Mesendoderm (in vitro differentiated cells): ENCODE results near the gene ZNF565. TPM values are rescaled to one million over a fixed set of nuclear protein-coding genes. Genes with fewer than 3 reads are reported as not detected.

Source experiments
- DNase-seq: peaks from one replicate; pipeline ENCODE4 v3.0.0; 2013
- H2AK5ac ChIP-seq: 2 replicates; pipeline ENCODE4 v1.6.1; 2013; ENCODE audit warnings: low read length, inconsistent platforms
- H2BK120ac ChIP-seq: 2 replicates; pipeline ENCODE4 v1.6.1; 2013; ENCODE audit warnings: low read depth, mild to moderate bottlenecking, low read length, moderate library complexity, mixed read lengths
- H2BK15ac ChIP-seq: replicated peaks from 2 replicates; pipeline ENCODE4 v1.6.1; 2013; ENCODE audit warnings: low read depth, mild to moderate bottlenecking, moderate library complexity
- H2BK5ac ChIP-seq: 2 replicates; pipeline ENCODE4 v1.6.1; 2013; ENCODE audit warnings: low read length, inconsistent platforms
- H3K18ac ChIP-seq: 2 replicates; pipeline ENCODE4 v1.6.1; 2013; ENCODE audit warnings: mild to moderate bottlenecking, low read length, mixed read lengths
- H3K23ac ChIP-seq: one replicate; pipeline ENCODE4 v1.6.1; 2013; ENCODE audit warnings: low read length
- H3K27ac ChIP-seq: 2 replicates; pipeline ENCODE4 v1.5.1; 2013; ENCODE audit warnings: low read depth, mild to moderate bottlenecking, inconsistent platforms, low read length, moderate library complexity
- H3K27me3 ChIP-seq: 2 replicates; pipeline ENCODE4 v1.6.1; 2013; ENCODE audit warnings: low read length, control low read depth, mild to moderate bottlenecking, inconsistent platforms; ENCODE audit not compliant: insufficient read depth, poor library complexity
- H3K36me3 ChIP-seq: 2 replicates; pipeline ENCODE4 v1.6.1; 2013; ENCODE audit warnings: low read length, inconsistent platforms; ENCODE audit not compliant: control insufficient read depth, insufficient read depth
- H3K4ac ChIP-seq: one replicate; pipeline ENCODE4 v1.6.1; 2013; ENCODE audit warnings: low read depth, mild to moderate bottlenecking, low read length, moderate library complexity
- H3K4me1 ChIP-seq: 2 replicates; pipeline ENCODE4 v1.6.1; 2013; ENCODE audit warnings: low read depth, low read length, inconsistent platforms; ENCODE audit not compliant: control insufficient read depth
- H3K4me2 ChIP-seq: 2 replicates; pipeline ENCODE4 v1.6.1; 2013; ENCODE audit warnings: low read length
- H3K4me3 ChIP-seq: 2 replicates; pipeline ENCODE4 v1.5.1; 2013; ENCODE audit warnings: mild to moderate bottlenecking, low read length
- H3K56ac ChIP-seq: one replicate; pipeline ENCODE4 v1.6.1; 2013; ENCODE audit warnings: low read length
- H3K79me1 ChIP-seq: 2 replicates; pipeline ENCODE4 v1.6.1; 2013; ENCODE audit warnings: low read length, inconsistent platforms
- H3K79me2 ChIP-seq: 2 replicates; pipeline ENCODE4 v1.6.1; 2013; ENCODE audit warnings: mild to moderate bottlenecking, low read length; ENCODE audit not compliant: control insufficient read depth, insufficient read depth
- H3K9ac ChIP-seq: 2 replicates; pipeline ENCODE4 v1.6.1; 2013; ENCODE audit warnings: low read length, inconsistent platforms
- H4K5ac ChIP-seq: one replicate; pipeline ENCODE4 v1.6.1; 2013; ENCODE audit warnings: low read length
- H4K8ac ChIP-seq: one replicate; pipeline ENCODE4 v1.6.1; 2013; ENCODE audit warnings: low read depth, mild to moderate bottlenecking, control low read depth, low read length, moderate library complexity
- WGBS: extraction: QIAGEN DNeasy Blood & Tissue Kit; methylation state at CpG from one replicate; pipeline ENCODE4 v1.1.7; 2013; ENCODE audit warnings: low lambda C conversion rate, missing lambda C conversion rate; ENCODE audit not compliant: insufficient coverage; ENCODE audit errors: extremely low coverage; 5-methylcytosine and 5-hydroxymethylcytosine counted together
- polyA plus RNA-seq, 2 experiments: library from polyadenylated mRNA; stranded (reverse); fragments of 200-250 nt; gene quantifications; one replicate each; pipeline ENCODE4 v1.2.3, GENCODE V29; 2013

The ZNF565 gene
- 2.3 TPM for polyA plus RNA-seq (2013, experiment 1 of 2)
- polyA plus RNA-seq (2013, experiment 2 of 2) = 1.9 TPM

GRCh38 chr19:36214386-36215275, at the start of gene ZNF565, which contains the start of gene ZNF146:
Gene ZNF565 (minus strand): TSS chr19:36214665. CDS start chr19:36201985, 12,680 bp downstream.
Gene ZNF146 (plus strand): TSS chr19:36215106. CDS start chr19:36236441, 21,335 bp downstream.
- H4K5ac ChIP-seq = peak within 1 kb of the TSS; percentile 2
- no CpG with 5 or more reads among the region's 73 CpGs for WGBS
- no peak within 1 kb of the TSS for H2BK120ac ChIP-seq
- H3K4ac ChIP-seq = peak within 1 kb of the TSS; percentile 95
- peak within 1 kb of the TSS; percentile 99 for H3K56ac ChIP-seq
- peak within 1 kb of the TSS; percentile 96 for H3K4me2 ChIP-seq
- peak within 1 kb of the TSS; percentile 52 for H3K4me3 ChIP-seq
- no peak within 1 kb of the TSS for H2BK15ac ChIP-seq
- no peaks in the 10 kb centered on the region for H3K27me3 ChIP-seq
- H3K79me1 ChIP-seq = peaks cover 6% of the 10 kb centered on the region
- peak; percentile 100 for DNase-seq
- peak within 1 kb of the TSS; percentile 70 for H2BK5ac ChIP-seq
- H4K8ac ChIP-seq = no peak within 1 kb of the TSS
- H3K36me3 ChIP-seq = no peaks in the 10 kb centered on the region
- H3K4me1 ChIP-seq = peaks cover 3% of the 10 kb centered on the region
- H3K23ac ChIP-seq = no peak within 1 kb of the TSS
- H3K79me2 ChIP-seq = peaks cover 45% of the 10 kb centered on the region
- peak within 1 kb of the TSS; percentile 94 for H3K9ac ChIP-seq
- peak within 1 kb of the TSS; percentile 72 for H3K27ac ChIP-seq
- H3K18ac ChIP-seq = peak within 1 kb of the TSS; percentile 81
- H2AK5ac ChIP-seq = peak within 1 kb of the TSS; percentile 52

DNA sequence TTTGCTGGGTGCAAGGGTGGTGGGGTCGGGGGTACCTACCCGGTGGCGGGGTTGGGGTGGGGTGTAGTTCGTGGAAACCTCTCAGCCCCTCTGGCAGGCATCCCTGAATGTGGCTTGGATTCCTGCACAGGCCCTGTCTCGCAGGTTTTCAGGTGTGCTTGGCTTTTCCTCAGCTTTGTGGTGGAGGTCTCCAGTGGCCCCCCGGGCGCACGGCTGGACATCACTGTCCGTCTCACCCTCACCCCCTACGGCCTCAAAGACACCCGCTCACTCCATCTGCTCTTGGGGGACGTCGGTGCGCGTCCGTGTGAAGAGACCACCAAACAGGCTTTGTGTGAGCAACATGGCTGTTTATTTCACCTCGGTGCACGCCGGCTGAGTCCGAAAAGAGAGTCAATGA, 44.7 kb upstream of the ZNF565 start:
- H2BK15ac ChIP-seq = no peak overlapping the region
- H4K8ac ChIP-seq = no peak overlapping the region
- no peak overlapping the region for H2BK120ac ChIP-seq
- H3K79me1 ChIP-seq = no peaks in the 10 kb centered on the region
- H3K4me2 ChIP-seq = no peak overlapping the region
- H3K36me3 ChIP-seq = no peaks in the 10 kb centered on the region
- no peak overlapping the region for H3K4me3 ChIP-seq
- H3K79me2 ChIP-seq = no peaks in the 10 kb centered on the region
- no peak overlapping the region for H3K56ac ChIP-seq
- no peak overlapping the region for H2AK5ac ChIP-seq
- H3K4me1 ChIP-seq = no peaks in the 10 kb centered on the region
- H3K18ac ChIP-seq = no peak overlapping the region
- H3K27ac ChIP-seq = no peak overlapping the region
- H3K4ac ChIP-seq = no peak overlapping the region
- no peak overlapping the region for H2BK5ac ChIP-seq
- no peak overlapping the region for H3K9ac ChIP-seq
- no peak for DNase-seq
- no peaks in the 10 kb centered on the region for H3K27me3 ChIP-seq
- H3K23ac ChIP-seq = no peak overlapping the region
- no peak overlapping the region for H4K5ac ChIP-seq
- WGBS = no CpG with 5 or more reads among the region's 20 CpGs

DNA sequence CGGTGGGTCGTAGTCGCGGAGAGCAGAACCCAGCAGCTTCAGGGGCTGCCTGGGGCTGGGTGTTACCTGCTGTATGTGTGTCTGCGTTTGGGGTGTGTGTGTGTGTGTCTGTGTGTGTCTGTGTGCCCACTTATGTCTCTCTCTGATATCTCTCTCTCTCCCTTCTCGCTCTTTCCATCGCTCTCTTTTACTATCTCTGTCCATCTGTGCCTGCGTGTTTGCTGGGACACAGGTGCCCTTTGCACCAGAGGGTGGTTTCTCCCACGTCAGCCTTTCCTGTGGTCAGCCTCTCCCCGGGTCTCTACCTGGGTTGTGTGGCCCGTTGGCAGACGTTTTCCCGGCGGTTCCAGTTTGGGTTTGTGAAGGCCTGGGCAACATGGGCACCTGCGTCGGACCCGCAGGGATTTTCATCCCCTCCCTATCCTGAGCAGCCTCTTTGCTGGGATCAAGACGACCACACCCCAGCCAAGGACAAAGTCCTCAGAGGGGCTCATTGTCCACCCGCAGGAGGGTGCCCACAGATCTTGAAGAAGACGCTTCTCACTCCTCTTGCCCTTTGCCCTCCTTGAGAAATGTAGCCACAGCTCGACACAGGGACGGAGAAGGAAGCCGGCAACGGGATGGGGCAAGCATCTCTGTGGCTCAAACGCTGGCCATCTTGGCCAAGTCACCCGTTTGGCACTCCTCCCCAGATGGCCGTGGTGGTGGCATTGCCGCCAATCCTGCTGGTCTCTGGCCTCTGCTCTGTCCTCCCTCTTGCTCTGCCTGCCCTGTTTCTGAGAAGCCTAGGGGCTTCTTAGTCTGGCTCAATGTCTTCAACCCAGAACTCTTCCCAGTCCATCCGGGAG, 43.8 kb upstream of the ZNF565 start:
- no peak overlapping the region for H3K56ac ChIP-seq
- no peak overlapping the region for H2BK15ac ChIP-seq
- no peak overlapping the region for H3K18ac ChIP-seq
- DNase-seq = no peak
- H2AK5ac ChIP-seq = no peak overlapping the region
- no peak overlapping the region for H4K5ac ChIP-seq
- no peak overlapping the region for H3K23ac ChIP-seq
- H3K9ac ChIP-seq = no peak overlapping the region
- no peaks in the 10 kb centered on the region for H3K36me3 ChIP-seq
- WGBS = no CpG with 5 or more reads among the region's 29 CpGs
- H2BK120ac ChIP-seq = no peak overlapping the region
- H3K27me3 ChIP-seq = no peaks in the 10 kb centered on the region
- no peaks in the 10 kb centered on the region for H3K4me1 ChIP-seq
- no peaks in the 10 kb centered on the region for H3K79me2 ChIP-seq
- H2BK5ac ChIP-seq = no peak overlapping the region
- H3K4ac ChIP-seq = no peak overlapping the region
- H3K79me1 ChIP-seq = no peaks in the 10 kb centered on the region
- no peak overlapping the region for H4K8ac ChIP-seq
- H3K4me2 ChIP-seq = no peak overlapping the region
- no peak overlapping the region for H3K27ac ChIP-seq
- no peak overlapping the region for H3K4me3 ChIP-seq

- H3K4me3 ChIP-seq = no peak overlapping the region
- H2BK15ac ChIP-seq = no peak overlapping the region
- DNase-seq = peak; percentile 40
Observed at GRCh38 chr19:36257520-36257876, 43.0 kb upstream of the ZNF565 start.

DNA sequence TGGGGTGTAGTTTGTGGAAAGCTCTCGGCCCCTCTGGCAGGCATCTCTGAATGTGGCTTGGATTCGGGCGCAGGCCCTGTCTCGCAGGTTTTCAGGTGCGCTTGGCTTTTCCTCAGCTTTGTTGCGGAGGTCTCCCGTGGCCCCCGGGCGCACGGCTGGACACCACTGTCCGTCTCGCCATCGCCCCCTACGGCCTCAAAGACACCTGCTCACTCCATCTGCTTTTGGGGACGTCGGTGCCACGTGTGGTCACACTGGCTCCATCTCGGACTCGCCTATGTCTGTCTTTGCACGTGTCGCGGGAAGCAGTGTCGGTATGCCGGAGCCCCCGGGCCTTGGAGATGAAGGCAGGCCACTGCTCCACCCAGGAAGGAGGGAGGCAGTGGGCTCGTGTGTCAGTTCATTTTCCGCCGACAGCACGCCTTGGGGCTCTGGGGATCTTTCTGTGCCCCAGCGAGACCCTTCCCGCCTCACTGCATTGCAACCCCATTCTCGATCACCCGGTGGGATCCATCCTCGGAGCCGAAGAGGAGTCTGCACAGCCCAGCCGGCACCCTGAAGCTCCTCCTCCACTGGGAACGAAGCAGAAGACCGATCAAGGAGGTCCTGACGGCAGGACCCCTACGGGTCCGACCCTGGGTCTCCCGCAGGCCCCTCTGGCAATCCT, 42.5 kb upstream of the ZNF565 start:
- Histone ChIP-seq H3K36me3 (no peaks in the 10 kb centered on the region), H4K5ac (no peak overlapping the region), H2AK5ac (no peak overlapping the region), H3K27ac (no peak overlapping the region), H3K23ac (no peak overlapping the region), H3K27me3 (no peaks in the 10 kb centered on the region), H3K4me3 (no peak overlapping the region), H3K4ac (no peak overlapping the region), H3K79me2 (no peaks in the 10 kb centered on the region), H3K4me1 (no peaks in the 10 kb centered on the region), H3K18ac (no peak overlapping the region), H4K8ac (no peak overlapping the region), H3K9ac (no peak overlapping the region), H3K56ac (no peak overlapping the region), H3K79me1 (no peaks in the 10 kb centered on the region), H2BK15ac (no peak overlapping the region), H2BK120ac (no peak overlapping the region), H3K4me2 (no peak overlapping the region), H2BK5ac (no peak overlapping the region)
- DNase-seq = no peak
- WGBS = no CpG with 5 or more reads among the region's 42 CpGs

More at GRCh38 chr19:36257520-36257876, 43.0 kb upstream of the ZNF565 start:
- Histone ChIP-seq H3K4me1 (no peaks in the 10 kb centered on the region), H3K27ac (no peak overlapping the region), H3K56ac (no peak overlapping the region), H3K4ac (no peak overlapping the region), H4K8ac (no peak overlapping the region), H2BK5ac (no peak overlapping the region), H2AK5ac (no peak overlapping the region), H4K5ac (no peak overlapping the region), H2BK120ac (no peak overlapping the region), H3K18ac (no peak overlapping the region), H3K23ac (no peak overlapping the region), H3K79me2 (no peaks in the 10 kb centered on the region), H3K36me3 (no peaks in the 10 kb centered on the region), H3K4me2 (no peak overlapping the region), H3K27me3 (no peaks in the 10 kb centered on the region), H3K9ac (no peak overlapping the region), H3K79me1 (no peaks in the 10 kb centered on the region)
- no CpG with 5 or more reads among the region's 37 CpGs for WGBS
